Fibroblast of villous mesenchyme (primary cell): Measurements from ENCODE around the gene NME9. TPM values are rescaled to one million over a fixed set of nuclear protein-coding genes. Genes with fewer than 3 reads are reported as not detected.

ENCODE experiments used
- DNase-seq: peaks from one replicate; pipeline ENCODE4 v3.0.0-alpha.2; 2010; ENCODE audit warnings: low read depth
- H3K4me3 ChIP-seq: 2 replicates; pipeline ENCODE4 v1.5.1; 2011; ENCODE audit warnings: low read depth, mild to moderate bottlenecking, low read length
- total RNA-seq: library from RNA; depleted of rRNA; stranded (reverse); fragments of >200 nt; gene quantifications from 2 replicates; pipeline ENCODE4 v1.2.3, GENCODE V29; 2012
- TF ChIP-seq, protein P1 (sequence below): IDR thresholded peaks from 2 replicates; pipeline ENCODE4 v1.5.1; 2012; ENCODE audit warnings: low read depth, mild to moderate bottlenecking, low read length; ENCODE audit not compliant: insufficient read depth

Gene NME9
- total RNA-seq, 1 donor = under 0.01 TPM

DNA sequence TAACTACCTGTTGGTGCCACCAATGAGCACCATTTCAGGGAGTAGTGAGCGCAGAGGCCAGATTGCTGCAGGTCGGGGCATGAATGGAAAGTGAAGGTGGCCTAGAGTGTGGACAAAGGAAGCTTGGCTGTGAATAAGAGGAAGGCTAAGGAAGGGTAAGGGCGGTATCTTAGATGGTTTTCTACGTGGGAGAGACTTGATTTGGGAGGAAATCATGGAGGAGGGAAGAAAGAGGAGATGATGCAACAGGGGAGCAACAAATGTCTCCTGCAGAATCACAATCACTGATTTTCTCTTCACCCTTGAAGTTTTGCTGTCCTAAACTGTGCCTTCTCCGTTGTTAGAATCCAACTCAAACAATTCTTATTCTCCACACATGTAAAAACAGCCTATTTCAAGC is 21.8 kb downstream of the NME9 start:
- TF ChIP-seq, protein P1, sequence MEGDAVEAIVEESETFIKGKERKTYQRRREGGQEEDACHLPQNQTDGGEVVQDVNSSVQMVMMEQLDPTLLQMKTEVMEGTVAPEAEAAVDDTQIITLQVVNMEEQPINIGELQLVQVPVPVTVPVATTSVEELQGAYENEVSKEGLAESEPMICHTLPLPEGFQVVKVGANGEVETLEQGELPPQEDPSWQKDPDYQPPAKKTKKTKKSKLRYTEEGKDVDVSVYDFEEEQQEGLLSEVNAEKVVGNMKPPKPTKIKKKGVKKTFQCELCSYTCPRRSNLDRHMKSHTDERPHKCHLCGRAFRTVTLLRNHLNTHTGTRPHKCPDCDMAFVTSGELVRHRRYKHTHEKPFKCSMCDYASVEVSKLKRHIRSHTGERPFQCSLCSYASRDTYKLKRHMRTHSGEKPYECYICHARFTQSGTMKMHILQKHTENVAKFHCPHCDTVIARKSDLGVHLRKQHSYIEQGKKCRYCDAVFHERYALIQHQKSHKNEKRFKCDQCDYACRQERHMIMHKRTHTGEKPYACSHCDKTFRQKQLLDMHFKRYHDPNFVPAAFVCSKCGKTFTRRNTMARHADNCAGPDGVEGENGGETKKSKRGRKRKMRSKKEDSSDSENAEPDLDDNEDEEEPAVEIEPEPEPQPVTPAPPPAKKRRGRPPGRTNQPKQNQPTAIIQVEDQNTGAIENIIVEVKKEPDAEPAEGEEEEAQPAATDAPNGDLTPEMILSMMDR = no peak
- H3K4me3 ChIP-seq = no peak overlapping the region
- DNase-seq = no peak

DNA sequence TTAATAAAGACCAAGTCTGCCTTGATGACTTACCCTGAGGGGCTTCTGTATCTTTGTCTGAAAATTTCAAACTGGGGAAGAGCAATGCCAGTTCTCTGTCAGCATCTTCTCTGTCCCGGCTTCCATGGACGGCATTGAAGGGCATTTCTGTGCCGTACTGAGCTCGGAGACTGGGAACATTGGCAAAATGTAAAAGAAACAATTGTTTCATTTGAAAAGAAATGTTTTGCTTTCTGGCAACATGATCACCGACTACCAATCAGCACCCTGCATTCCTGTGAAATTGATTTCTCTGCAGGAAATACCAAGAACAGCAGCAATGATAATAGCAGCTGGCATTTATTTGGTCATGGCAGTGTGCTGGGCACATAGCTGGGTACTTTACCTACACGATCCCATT is 26.2 kb downstream of the NME9 start:
- TF ChIP-seq, protein P1 = no peak
- H3K4me3 ChIP-seq = no peak overlapping the region
- no peak for DNase-seq

DNA sequence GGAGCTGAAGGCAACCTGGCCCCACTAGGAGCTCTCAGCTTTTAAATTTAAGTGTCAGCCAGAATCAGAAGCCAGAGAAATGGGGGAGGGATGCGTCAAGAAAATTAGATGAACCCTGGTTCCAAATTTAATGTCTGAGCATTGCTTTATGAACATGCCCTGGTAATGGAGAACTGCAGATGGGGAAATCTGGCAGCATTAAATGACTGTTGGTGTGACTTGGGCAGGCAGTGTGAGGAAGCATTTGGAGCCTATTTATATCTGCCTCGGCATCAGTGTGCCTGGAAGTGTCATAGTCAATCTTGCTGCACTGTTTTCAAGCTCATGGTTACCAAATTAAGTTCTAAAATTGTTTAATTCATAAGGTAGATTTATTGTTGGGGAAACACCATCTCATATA is 29.0 kb downstream of the NME9 start:
- no peak overlapping the region for H3K4me3 ChIP-seq
- no peak for DNase-seq
- TF ChIP-seq, protein P1 = no peak

DNA sequence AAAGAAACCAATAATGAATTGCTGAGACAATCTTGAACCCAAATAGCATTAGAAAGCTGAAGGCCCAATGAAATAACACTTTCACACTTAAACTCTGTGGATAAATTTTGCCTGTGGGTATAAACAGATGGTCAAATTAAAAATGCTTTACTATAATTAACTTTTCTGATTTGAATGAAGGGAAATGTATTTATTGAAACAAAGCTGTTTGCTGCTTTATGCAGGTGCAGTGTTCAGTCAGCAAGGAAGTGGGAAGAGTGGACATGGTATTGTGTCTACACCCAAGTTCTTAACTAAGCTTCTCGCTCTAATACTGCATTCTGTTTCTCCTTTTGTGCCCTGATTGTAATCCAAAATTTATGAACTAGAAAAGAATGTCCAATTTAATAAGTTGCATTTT is 31.8 kb downstream of the NME9 start:
- TF ChIP-seq, protein P1 = no peak
- DNase-seq = no peak
- no peak overlapping the region for H3K4me3 ChIP-seq

DNA sequence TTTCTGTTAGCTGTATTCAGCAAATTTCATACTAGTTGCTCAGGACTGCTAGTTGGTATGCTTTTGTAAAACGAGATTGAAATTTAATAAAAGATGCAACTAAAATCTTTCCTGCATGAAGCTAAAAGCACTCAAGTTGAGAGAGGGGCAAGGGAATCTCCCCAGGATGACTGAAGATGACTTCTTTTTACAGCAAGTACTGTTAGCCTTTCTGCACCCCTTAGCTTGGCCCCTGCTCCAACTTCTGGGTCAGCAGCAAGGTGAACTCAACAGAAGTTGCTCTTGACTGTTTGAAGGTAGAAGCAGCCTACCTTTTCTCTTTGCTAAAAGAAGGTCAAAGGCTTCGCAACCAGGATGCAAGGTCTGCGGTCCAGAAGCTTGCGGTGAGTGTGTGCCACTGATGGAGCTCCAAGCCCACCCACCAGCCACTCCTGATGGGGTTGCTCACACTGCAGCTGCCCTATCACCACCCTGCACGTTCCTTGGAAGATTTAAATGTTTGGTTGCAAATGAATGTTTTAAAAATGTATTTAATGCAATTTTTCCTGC is 32.5 kb downstream of the NME9 start:
- H3K4me3 ChIP-seq = no peak overlapping the region
- TF ChIP-seq, protein P1 = no peak
- no peak for DNase-seq

DNA sequence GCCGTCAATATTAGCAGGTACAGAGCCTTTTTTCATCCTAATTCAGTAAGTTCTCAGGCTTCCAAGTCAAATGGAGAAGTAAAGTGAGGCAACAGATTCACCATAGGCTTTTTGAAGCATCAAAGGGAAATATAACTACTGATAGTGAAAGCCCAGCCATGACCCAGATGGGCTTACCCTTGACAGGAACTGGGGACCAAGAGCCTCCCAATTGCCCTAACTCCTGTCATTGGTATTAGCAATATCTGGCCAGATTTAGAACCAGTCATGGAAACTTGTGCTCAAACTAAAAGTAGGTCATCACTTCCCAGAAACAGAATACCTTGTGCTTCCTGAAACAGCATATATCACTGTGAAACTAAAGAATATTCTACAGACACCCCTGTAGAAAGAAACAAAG is 33.0 kb downstream of the NME9 start:
- H3K4me3 ChIP-seq = no peak overlapping the region
- DNase-seq = no peak
- TF ChIP-seq, protein P1 = no peak

DNA sequence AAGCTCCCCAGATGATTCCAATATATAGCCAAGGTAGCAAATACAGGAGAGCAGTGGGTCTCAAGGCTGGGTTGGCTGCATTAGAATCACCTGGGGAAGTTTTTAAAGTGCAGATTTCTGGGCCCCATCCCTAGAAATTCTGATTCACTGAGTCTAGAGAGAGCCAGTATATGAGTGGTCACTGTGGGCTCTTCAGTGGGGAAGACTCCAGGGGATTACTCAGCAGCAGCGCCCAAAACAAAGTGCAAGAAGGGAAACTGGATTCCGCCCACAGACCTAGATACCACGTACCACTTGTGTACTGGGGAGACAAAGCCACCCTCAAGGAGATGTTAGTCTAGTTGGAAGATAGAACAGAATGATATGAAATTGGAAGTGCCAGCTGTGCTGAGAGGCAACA is 40.0 kb downstream of the NME9 start:
- DNase-seq = no peak
- TF ChIP-seq, protein P1 = no peak
- no peak overlapping the region for H3K4me3 ChIP-seq
